ENCODE data around the gene PPP2R2B. TPM values are rescaled to one million over a fixed set of nuclear protein-coding genes. Genes with fewer than 3 reads are reported as not detected.
A peak's percentile ranks its signal among the peaks of the same experiment; 100 is the strongest.

The PPP2R2B gene
- total RNA-seq, 1 experiment from 2014 or later = 20.3 TPM

DNA sequence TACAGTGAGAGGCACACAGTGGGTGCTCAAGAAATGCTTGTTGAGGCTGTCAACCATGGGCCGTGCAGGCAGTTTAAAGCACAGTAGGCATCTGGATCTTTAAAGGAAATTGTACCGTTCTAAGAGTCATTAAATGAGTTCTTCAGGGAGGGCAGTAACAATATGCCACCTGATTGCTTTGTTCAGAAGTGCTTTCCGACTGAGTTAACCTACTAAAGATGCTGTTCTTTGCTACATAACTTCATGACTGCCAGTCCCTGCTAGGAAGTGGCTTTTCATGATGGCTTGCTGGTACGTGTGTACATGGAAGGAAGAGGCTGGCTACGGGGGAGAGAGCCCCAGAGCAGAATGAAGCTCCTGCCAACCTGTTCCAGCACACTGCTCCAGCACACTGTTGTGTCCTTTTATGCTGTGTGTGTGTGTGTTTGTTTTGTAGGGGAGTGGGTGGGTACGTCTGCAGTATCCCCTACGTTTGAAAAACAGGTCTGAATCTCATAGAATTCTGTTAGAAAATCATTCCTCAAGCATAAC, 41.9 kb upstream of the PPP2R2B start (continued):
- no peak for TF ChIP-seq STAT6 (CRISPR knock-in tag; conservative IDR thresholded peaks at IDR 0.05; ENCODE audit: low read depth)

DNA sequence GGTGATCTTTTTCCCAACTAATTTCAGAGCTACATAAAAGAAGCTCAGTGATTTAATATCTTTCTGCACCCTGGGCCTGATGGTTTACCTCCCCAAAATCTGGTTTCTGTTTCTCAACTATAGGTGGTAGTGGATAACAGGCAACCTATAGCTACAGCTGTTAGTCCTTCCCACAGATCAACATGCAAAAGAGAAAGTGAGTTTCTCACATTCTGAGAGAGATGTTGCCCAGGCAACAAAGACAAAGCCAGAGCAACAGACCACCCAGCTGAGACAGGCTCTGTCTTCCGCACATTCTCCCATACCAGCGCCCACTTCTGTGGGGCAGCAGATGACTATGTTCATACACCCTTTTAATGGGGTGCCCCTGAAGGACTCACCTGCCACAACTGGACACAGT, 40.7 kb upstream of the PPP2R2B start:
- ChIA-PET CTCF (interaction anchor here (0.6 to 2.1 kb wide), 5 partner anchors 12 to 354 kb away, joined by 3 to 8 read pairs (median 4); no protein-coding TSS in a partner anchor), POLR2A (no interaction called here)
- peak overlapping the region; percentile 69 for H3K27ac Mint-ChIP-seq
- ATAC-seq (peak; percentile 89), DNase-seq (ENCODE audit: low spot score) (peak; percentile 58)
- peaks cover 2% of the 10 kb centered on the region; the same call in 1 of the 2 replicates for H3K9me3 Mint-ChIP-seq
- H3K4me1 Mint-ChIP-seq = peaks cover 34% of the 10 kb centered on the region
- TF ChIP-seq, protein P1, sequence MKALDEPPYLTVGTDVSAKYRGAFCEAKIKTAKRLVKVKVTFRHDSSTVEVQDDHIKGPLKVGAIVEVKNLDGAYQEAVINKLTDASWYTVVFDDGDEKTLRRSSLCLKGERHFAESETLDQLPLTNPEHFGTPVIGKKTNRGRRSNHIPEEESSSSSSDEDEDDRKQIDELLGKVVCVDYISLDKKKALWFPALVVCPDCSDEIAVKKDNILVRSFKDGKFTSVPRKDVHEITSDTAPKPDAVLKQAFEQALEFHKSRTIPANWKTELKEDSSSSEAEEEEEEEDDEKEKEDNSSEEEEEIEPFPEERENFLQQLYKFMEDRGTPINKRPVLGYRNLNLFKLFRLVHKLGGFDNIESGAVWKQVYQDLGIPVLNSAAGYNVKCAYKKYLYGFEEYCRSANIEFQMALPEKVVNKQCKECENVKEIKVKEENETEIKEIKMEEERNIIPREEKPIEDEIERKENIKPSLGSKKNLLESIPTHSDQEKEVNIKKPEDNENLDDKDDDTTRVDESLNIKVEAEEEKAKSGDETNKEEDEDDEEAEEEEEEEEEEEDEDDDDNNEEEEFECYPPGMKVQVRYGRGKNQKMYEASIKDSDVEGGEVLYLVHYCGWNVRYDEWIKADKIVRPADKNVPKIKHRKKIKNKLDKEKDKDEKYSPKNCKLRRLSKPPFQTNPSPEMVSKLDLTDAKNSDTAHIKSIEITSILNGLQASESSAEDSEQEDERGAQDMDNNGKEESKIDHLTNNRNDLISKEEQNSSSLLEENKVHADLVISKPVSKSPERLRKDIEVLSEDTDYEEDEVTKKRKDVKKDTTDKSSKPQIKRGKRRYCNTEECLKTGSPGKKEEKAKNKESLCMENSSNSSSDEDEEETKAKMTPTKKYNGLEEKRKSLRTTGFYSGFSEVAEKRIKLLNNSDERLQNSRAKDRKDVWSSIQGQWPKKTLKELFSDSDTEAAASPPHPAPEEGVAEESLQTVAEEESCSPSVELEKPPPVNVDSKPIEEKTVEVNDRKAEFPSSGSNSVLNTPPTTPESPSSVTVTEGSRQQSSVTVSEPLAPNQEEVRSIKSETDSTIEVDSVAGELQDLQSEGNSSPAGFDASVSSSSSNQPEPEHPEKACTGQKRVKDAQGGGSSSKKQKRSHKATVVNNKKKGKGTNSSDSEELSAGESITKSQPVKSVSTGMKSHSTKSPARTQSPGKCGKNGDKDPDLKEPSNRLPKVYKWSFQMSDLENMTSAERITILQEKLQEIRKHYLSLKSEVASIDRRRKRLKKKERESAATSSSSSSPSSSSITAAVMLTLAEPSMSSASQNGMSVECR (CRISPR knock-in tag; IDR thresholded peaks at IDR 0.05; ENCODE audit: borderline replicate concordance) = no peak
- TF ChIP-seq FOXK1 (CRISPR knock-in tag; IDR thresholded peaks at IDR 0.05) = peak; percentile 30; the same call in 1 of the 2 replicates
- H3K36me3 Mint-ChIP-seq = no peaks in the 10 kb centered on the region
- H3K27me3 Mint-ChIP-seq (ENCODE audit: low read depth) = no peaks in the 10 kb centered on the region; the same call in 1 of the 2 replicates
- H3K4me3 Mint-ChIP-seq = no peak overlapping the region

GRCh38 chr5:146917931-146918330, 39.4 kb upstream of the PPP2R2B start:
- no peak for DNase-seq (ENCODE audit: low spot score)
- ATAC-seq = no peak
- Mint-ChIP-seq H3K27ac (no peak overlapping the region), H3K4me3 (no peak overlapping the region), H3K4me1 (peaks cover 34% of the 10 kb centered on the region), H3K9me3 (no peaks in the 10 kb centered on the region), H3K27me3 (ENCODE audit: low read depth) (no peaks in the 10 kb centered on the region; the same call in 1 of the 2 replicates), H3K36me3 (no peaks in the 10 kb centered on the region)
- POLR2A ChIA-PET = no interaction called here
- CTCF ChIA-PET = interaction anchor here (2.1 kb wide), 1 partner anchor 11 kb away, joined by 8 read pairs; no protein-coding TSS in a partner anchor
- TF ChIP-seq, protein P2, sequence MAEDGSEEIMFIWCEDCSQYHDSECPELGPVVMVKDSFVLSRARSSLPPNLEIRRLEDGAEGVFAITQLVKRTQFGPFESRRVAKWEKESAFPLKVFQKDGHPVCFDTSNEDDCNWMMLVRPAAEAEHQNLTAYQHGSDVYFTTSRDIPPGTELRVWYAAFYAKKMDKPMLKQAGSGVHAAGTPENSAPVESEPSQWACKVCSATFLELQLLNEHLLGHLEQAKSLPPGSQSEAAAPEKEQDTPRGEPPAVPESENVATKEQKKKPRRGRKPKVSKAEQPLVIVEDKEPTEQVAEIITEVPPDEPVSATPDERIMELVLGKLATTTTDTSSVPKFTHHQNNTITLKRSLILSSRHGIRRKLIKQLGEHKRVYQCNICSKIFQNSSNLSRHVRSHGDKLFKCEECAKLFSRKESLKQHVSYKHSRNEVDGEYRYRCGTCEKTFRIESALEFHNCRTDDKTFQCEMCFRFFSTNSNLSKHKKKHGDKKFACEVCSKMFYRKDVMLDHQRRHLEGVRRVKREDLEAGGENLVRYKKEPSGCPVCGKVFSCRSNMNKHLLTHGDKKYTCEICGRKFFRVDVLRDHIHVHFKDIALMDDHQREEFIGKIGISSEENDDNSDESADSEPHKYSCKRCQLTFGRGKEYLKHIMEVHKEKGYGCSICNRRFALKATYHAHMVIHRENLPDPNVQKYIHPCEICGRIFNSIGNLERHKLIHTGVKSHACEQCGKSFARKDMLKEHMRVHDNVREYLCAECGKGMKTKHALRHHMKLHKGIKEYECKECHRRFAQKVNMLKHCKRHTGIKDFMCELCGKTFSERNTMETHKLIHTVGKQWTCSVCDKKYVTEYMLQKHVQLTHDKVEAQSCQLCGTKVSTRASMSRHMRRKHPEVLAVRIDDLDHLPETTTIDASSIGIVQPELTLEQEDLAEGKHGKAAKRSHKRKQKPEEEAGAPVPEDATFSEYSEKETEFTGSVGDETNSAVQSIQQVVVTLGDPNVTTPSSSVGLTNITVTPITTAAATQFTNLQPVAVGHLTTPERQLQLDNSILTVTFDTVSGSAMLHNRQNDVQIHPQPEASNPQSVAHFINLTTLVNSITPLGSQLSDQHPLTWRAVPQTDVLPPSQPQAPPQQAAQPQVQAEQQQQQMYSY (CRISPR knock-in tag; IDR thresholded peaks at IDR 0.05) = no peak
- TF ChIP-seq, protein P3, sequence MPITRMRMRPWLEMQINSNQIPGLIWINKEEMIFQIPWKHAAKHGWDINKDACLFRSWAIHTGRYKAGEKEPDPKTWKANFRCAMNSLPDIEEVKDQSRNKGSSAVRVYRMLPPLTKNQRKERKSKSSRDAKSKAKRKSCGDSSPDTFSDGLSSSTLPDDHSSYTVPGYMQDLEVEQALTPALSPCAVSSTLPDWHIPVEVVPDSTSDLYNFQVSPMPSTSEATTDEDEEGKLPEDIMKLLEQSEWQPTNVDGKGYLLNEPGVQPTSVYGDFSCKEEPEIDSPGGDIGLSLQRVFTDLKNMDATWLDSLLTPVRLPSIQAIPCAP (CRISPR knock-in tag; IDR thresholded peaks at IDR 0.05) = no peak
- TF ChIP-seq TEAD4 (CRISPR knock-in tag; IDR thresholded peaks at IDR 0.05) (no peak), ZNF425 (CRISPR knock-in tag; conservative IDR thresholded peaks at IDR 0.05) (no peak), JAZF1 (CRISPR knock-in tag; IDR thresholded peaks at IDR 0.05) (no peak), PREB (CRISPR knock-in tag; IDR thresholded peaks at IDR 0.05; ENCODE audit: borderline replicate concordance) (no peak), SOX15 (CRISPR knock-in tag; IDR thresholded peaks at IDR 0.05) (no peak), FOXP1 (CRISPR knock-in tag; IDR thresholded peaks at IDR 0.05; ENCODE audit: borderline replicate concordance) (no peak), OVOL2 (CRISPR knock-in tag; IDR thresholded peaks at IDR 0.05; ENCODE audit: borderline replicate concordance) (no peak), ELF4 (CRISPR knock-in tag; IDR thresholded peaks at IDR 0.05; ENCODE audit: low read depth) (no peak), ZMAT4 (CRISPR knock-in tag; IDR thresholded peaks at IDR 0.05) (no peak)
